RWPE2 (cell line): Measurements from ENCODE around the gene C10orf120.

Experiments
- ATAC-seq: fragments of 200-7000 bp; cut with Tn5 transposase; 3 replicates; pipeline ENCODE4 v1.9.1; 2021; ENCODE audit warnings: low read depth
- DNase-seq: peaks from one replicate; pipeline ENCODE4 v3.0.0-alpha.2; 2020; ENCODE audit warnings: low spot score
- H3K27ac ChIP-seq: fragments of 450-650 bp; 2 replicates; pipeline ENCODE4 v1.5.1; 2017; ENCODE audit warnings: mild to moderate bottlenecking; ENCODE audit not compliant: poor library complexity, severe bottlenecking
- H3K27me3 ChIP-seq: fragments of 250-450 bp; sonication (Bioruptor Pico); 2 replicates; pipeline ENCODE4 v1.5.1; 2021; ENCODE audit warnings: mild to moderate bottlenecking, moderate library complexity; ENCODE audit not compliant: insufficient read depth, poor library complexity, severe bottlenecking
- H3K36me3 ChIP-seq: fragments of 250-450 bp; sonication (Bioruptor Pico); 2 replicates; pipeline ENCODE4 v1.5.1; 2020; ENCODE audit warnings: low read depth, mild to moderate bottlenecking, moderate library complexity
- H3K4me1 ChIP-seq: fragments of 250-450 bp; sonication (Bioruptor Pico); 2 replicates; pipeline ENCODE4 v1.5.1; 2021; ENCODE audit warnings: mild to moderate bottlenecking, moderate library complexity; ENCODE audit not compliant: insufficient read depth, poor library complexity, severe bottlenecking
- H3K4me3 ChIP-seq: fragments of 250-450 bp; sonication (Bioruptor Pico); 2 replicates; pipeline ENCODE4 v1.5.1; 2021; ENCODE audit warnings: mild to moderate bottlenecking, moderate library complexity; ENCODE audit not compliant: severe bottlenecking
- H3K9me3 ChIP-seq: fragments of 250-450 bp; sonication (Bioruptor Pico); 2 replicates; pipeline ENCODE4 v1.5.1; 2021; ENCODE audit warnings: mild to moderate bottlenecking, moderate library complexity; ENCODE audit not compliant: severe bottlenecking
- CTCF ChIP-seq: fragments of 450-650 bp; IDR thresholded peaks from one replicate; pipeline ENCODE4 v1.5.1; 2017; ENCODE audit warnings: mild to moderate bottlenecking, moderate library complexity; ENCODE audit not compliant: poor library complexity, severe bottlenecking

Gene C10orf120

GRCh38 chr10:122699796-122700455 lies at the start of gene C10orf120:
C10orf120 (minus strand) TSS chr10:122699846; CDS start chr10:122699790, 56 bp downstream.
- Histone ChIP-seq H3K36me3 (no peaks in the 10 kb centered on the region), H3K9me3 (no peaks in the 10 kb centered on the region), H3K27ac (no peak within 1 kb of the TSS), H3K4me1 (no peaks in the 10 kb centered on the region), H3K27me3 (no peaks in the 10 kb centered on the region), H3K4me3 (no peak within 1 kb of the TSS)
- ATAC-seq (no peak), DNase-seq (no peak)
- TF ChIP-seq CTCF = no peak

DNA sequence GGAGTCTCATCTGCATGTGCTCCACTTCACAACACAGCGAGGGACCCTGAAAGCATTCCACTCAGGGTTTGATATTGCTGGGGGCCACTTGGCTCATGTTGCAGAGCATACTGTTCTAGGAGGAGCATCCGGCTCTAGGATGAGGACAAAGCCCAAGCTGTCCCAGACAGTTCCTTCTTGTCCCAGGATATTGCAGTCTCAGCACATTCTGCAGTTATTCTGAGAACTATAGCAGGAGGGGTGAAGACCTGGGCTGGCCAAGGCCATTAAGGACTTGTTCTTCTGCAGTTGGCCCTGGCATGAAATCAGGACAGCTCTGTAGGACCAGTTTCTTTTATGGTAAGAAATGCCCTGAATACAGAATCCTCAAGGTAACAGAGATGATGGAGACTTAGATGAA lies 48.9 kb upstream of the C10orf120 start:
- Histone ChIP-seq H3K9me3 (no peaks in the 10 kb centered on the region), H3K27me3 (no peaks in the 10 kb centered on the region)

GRCh38 chr10:122746408-122746807 lies 46.8 kb upstream of the C10orf120 start:
- TF ChIP-seq CTCF = no peak
- no peak overlapping the region for H3K27ac ChIP-seq
- peaks cover 11% of the 10 kb centered on the region for H3K4me1 ChIP-seq
- peak; percentile 99 for ATAC-seq
- no peaks in the 10 kb centered on the region for H3K36me3 ChIP-seq
- no peaks in the 10 kb centered on the region for H3K9me3 ChIP-seq
- peak; percentile 75 for DNase-seq
- H3K27me3 ChIP-seq = no peaks in the 10 kb centered on the region
- H3K4me3 ChIP-seq = no peak overlapping the region

More for the DNA sequence above, 48.9 kb upstream of the C10orf120 start:
- Histone ChIP-seq H3K36me3 (no peaks in the 10 kb centered on the region), H3K4me1 (peaks cover 11% of the 10 kb centered on the region), H3K27ac (no peak overlapping the region), H3K4me3 (no peak overlapping the region)
- DNase-seq = no peak
- ATAC-seq = no peak
- no peak for TF ChIP-seq CTCF

GRCh38 chr10:122744257-122744656 lies 44.6 kb upstream of the C10orf120 start:
- no peaks in the 10 kb centered on the region for H3K9me3 ChIP-seq
- no peak overlapping the region for H3K4me3 ChIP-seq
- H3K36me3 ChIP-seq = no peaks in the 10 kb centered on the region
- H3K4me1 ChIP-seq = peaks cover 11% of the 10 kb centered on the region
- no peaks in the 10 kb centered on the region for H3K27me3 ChIP-seq
- TF ChIP-seq CTCF = no peak
- ATAC-seq (no peak), DNase-seq (no peak)
- no peak overlapping the region for H3K27ac ChIP-seq

DNA sequence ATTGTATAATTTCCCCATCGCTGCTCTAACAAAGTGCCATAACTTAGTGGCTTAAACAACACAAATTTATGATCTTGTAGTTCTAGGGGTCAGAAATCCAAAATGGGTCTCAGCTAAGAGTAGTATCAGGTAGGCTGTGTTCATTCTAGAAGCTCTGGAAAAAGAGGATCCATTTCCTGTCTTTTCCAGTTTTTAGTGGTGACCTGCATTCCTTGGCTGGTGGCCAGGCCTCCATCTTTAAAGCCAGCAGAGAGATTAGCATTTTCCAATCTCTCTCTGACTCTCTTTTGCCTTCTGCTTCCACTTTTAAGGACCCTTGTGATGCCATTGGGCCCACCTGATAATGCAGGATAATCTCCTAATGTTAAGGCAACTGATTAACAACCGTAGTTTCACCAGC lies 41.0 kb upstream of the C10orf120 start:
- no peak for TF ChIP-seq CTCF
- Histone ChIP-seq H3K27ac (no peak overlapping the region), H3K9me3 (no peaks in the 10 kb centered on the region), H3K36me3 (no peaks in the 10 kb centered on the region), H3K27me3 (no peaks in the 10 kb centered on the region), H3K4me1 (no peaks in the 10 kb centered on the region), H3K4me3 (no peak overlapping the region)
- DNase-seq (no peak), ATAC-seq (no peak)
